Suppressor macrophage (primary cell): ENCODE measurements around the gene ITLN1.
"Not testable (repeated sequence)": the region's sequence is repeated elsewhere in the genome, so short reads cannot be mapped to it uniquely, and the experiment has no call there.

Experiments
- DNase-seq, 4 experiments: peaks; one replicate each; pipeline ENCODE4 v3.0.0-alpha.2; 2020 to 2022
- total RNA-seq, 17 experiments: gene quantifications; one replicate each; lab custom pipeline; 2026; ENCODE audit warnings: mixed read lengths in 6 of 17, inconsistent platforms in 3 of 17; lab: John Stamatoyannopoulos, UW

Gene ITLN1
- total RNA-seq = 0 to 0.55 (median 0.02) reads per million in 17 experiments

DNA sequence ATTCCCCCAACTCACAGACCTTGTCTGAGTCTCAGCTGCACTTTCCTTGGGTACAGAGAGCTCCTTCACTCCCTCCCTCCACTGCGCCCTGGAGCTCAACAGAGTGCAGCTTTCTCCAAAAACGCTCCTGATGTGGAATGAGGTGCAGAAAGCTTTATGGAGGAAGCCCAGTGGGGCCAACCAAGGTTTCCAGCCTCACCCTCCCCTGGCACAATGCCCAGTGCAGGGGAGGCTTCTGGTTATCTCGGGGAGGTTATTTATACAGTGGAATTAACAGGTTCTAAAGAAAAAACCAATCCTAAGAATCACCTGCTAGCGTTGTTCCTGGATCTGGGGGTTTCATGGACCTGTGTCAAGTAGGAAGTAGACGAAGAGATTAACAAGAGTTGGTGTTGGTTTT is at the start of gene ITLN1:
Gene ITLN1 (minus strand): TSS at position 139 of the 400 bp plus-strand sequence. CDS start 303 bp downstream, outside the sequence.
- no peak for DNase-seq

DNA sequence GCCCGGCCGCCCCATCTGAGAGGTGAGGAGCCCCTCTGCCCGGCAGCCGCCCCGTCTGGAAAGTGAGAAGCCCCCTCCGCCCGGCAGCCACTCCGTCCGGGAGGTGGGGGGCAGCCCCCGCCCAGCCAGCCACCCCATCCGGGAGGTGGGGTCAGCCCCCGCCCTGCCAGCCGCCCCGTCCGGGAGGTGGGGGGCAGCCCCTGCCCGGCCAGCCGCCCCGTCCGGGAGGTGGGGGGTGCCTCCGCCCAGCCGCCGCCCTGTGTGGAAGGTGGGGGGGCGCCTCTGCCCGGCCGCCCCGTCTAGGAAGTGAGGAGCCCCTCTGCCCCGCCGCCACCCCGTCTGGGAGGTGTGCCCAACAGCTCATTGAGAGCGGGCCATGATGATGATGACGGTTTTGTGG is 48.3 kb upstream of the ITLN1 start:
- DNase-seq = not testable (repeated sequence)

GRCh38 chr1:160925652-160926244 is 40.8 kb upstream of the ITLN1 start:
- no peak for DNase-seq

GRCh38 chr1:160924791-160925651 is 40.0 kb upstream of the ITLN1 start:
- no peak for DNase-seq

- no peak for DNase-seq
Measured at GRCh38 chr1:160916666-160917065, 31.7 kb upstream of the ITLN1 start.

- DNase-seq = not testable (repeated sequence)
Measured at GRCh38 chr1:160913229-160913628, 28.2 kb upstream of the ITLN1 start.

- DNase-seq = peak in 3 of 4 experiments; percentile 17 to 23 (median 19)
Measured at GRCh38 chr1:160911925-160912324, 26.9 kb upstream of the ITLN1 start.

DNA sequence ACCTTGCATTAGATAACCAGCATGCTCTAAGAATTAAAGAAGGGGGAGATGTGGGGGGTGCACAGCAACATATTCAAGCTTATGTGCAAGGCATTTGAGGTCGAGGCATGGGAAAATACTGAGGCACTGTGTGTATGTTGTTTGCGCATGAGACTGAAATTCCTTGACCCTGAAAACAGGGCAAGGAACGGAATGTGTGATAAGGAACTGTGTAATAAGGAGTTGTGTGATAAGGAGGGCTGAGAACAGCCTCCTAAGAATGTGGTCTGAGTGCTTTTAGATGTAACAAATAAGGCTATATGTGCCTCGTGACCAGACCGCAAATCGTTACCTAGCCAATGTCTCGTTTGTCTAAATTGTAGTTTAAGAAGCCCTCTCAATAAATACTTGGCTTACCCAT is 26.5 kb upstream of the ITLN1 start:
- DNase-seq = no peak

- DNase-seq = no peak
Measured at GRCh38 chr1:160910170-160910750, 25.3 kb upstream of the ITLN1 start.

- DNase-seq = no peak
Measured at GRCh38 chr1:160907976-160908375, 23.0 kb upstream of the ITLN1 start.

DNA sequence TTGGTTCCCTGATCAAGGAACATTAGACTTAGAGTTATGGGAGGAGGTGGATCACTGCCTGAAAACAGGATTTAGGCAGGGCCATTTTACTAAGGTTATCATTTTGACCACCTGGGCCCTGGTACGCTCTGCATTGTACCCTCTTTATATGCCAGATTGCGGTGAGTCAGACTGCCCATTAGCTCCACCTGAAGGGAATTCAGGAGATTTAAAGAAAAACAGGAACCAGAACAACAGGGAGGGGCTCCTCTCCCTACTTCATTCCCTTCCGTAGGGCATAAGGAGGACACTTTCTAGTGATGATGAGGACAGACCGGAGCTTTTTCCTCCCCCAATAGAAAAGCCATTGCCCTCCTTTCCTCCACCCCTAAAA is 20.6 kb upstream of the ITLN1 start:
- DNase-seq = no peak

DNA sequence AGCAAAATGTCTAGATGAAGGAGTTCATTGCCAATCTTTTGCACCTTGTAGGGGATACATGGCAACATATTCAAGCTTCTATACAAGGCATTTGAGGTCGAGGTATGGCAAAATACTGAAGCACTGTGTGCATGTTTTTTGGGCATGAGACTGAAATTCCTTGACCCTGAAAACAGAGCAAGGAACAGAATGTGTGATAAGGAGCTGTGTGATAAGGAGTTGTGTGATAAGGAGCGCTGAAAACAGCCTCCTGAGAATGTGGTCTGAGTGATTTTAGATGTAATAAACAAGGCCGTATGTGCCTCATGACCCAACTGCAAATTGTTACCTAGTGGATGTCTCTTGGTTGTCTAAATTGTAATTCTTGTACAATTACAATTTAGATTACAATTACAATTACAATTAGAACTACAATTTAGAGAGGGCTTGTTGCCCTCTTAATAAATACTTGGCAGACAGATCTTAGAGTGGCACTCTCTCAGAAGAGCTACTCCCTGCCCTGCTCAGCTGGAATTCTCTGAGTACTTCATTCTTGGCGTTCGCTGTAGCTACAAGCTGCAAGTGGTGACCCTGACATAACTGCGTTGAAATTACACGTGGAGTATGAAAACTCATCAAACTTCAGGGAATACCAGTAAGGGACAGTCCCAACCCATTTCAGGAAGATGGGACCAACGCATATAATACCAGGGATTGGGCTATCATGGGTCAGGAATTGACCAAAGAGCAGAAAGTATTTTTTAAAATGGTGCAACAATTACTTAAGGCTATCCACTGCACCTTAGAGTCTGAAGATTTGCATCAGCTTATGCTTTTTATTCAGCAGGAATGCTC is 20.0 kb upstream of the ITLN1 start:
- DNase-seq = no peak

GRCh38 chr1:160902251-160902650 is 17.3 kb upstream of the ITLN1 start:
- not testable (repeated sequence) for DNase-seq

GRCh38 chr1:160901768-160902167 is 16.8 kb upstream of the ITLN1 start:
- no peak for DNase-seq

GRCh38 chr1:160900683-160901082 is 15.7 kb upstream of the ITLN1 start:
- not testable (repeated sequence) for DNase-seq

DNA sequence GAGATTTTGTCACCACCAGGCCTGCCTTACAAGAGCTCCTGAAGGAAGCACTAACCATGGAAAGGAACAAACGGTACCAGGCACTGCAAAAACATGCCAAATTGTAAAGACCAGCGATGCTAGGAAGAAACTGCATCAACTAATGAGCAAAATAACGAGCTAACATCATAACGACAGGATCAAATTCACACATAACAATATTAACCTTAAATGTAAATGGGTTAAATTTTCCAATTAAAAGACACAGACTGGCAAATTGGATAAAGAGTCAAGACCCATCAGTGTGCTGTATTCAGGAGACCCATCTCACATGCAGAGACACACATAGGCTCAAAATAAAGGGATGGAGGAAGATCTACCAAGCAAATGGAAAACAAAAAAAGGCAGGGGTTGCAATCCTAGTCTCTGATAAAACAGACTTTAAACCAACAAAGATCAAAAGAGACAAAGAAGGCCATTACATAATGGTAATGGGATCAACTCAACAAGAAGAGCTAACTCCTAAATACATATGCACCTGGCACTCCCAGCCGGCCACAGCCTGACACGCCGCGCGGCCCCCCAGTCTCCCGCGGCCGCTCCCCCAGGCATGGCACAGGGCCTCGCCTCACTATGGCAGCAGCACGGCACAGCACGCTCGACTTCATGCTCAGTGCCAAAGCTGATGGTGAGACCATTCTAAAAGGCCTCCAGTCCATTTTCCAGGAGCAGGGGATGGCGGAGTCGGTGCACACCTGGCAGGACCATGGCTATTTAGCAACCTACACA is 9.6 kb upstream of the ITLN1 start:
- DNase-seq = not testable (repeated sequence)

DNA sequence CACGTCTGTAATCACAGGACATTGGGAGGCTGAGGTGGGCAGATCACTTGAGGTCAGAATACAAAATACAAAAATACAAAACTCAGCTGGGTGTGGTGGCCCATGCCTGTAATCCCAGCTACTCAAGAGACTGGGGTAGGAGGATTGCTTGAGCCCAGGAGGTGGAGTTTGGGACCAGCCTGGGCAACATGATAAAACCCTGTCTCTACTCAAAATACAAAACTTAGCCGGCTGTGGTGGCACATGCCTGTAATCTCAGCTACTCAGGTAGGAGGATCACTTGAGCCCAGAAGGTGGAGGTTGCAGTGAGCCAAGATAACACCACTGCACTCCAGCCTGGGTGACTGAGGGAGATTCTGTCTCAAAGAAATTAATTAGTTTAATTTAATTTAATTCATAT is 6.5 kb upstream of the ITLN1 start:
- DNase-seq = no peak

- DNase-seq = no peak
Measured at GRCh38 chr1:160888926-160889325, 3.9 kb upstream of the ITLN1 start.

- peak; percentile 26 to 67 (median 54) for DNase-seq
Measured at GRCh38 chr1:160887071-160887470, 2.1 kb upstream of the ITLN1 start.

GRCh38 chr1:160884579-160884978 is 401 bp downstream of the ITLN1 start:
- DNase-seq = no peak

GRCh38 chr1:160883581-160884513 is 1.1 kb downstream of the ITLN1 start:
- peak in 3 of 4 experiments; percentile 29 to 46 (median 43) for DNase-seq
